K562 (cell line): ENCODE results near the gene KIF26A.

Source experiments
- FOXJ3 ChIP-seq: sonication (generic); formaldehyde crosslinking; IDR thresholded peaks from 2 replicates; pipeline ENCODE4 v1.4.0; 2020; ENCODE audit warnings: mild to moderate bottlenecking, missing genetic modification reagents
- NR2C2 ChIP-seq, 2 experiments: fragments of 200-800 bp in 1 of 2; sonication (Bioruptor generic) in 1 of 2; sonication (generic) in 1 of 2; formaldehyde crosslinking in 1 of 2; IDR thresholded peaks; 2 replicates each; pipeline versions ENCODE4 v1.6.1 to v1.8.0; 2016 to 2022; ENCODE audit warnings: mild to moderate bottlenecking in 1 of 2, missing compliant biosample characterization in 1 of 2, missing genetic modification characterization in 1 of 2, missing genetic modification reagents in 1 of 2
- POLR2A ChIP-seq: fragments of 450-650 bp; conservative IDR thresholded peaks from 2 replicates; pipeline ENCODE4 v1.6.1; 2016
- SMC3 ChIP-seq: conservative IDR thresholded peaks from 2 replicates; pipeline ENCODE4 v1.6.1; 2011; ENCODE audit warnings: low read depth, low read length, improper control_type of control experiment; ENCODE audit not compliant: insufficient read depth
- SRSF3 ChIP-seq: fragments of 200-400 bp; formaldehyde crosslinking; IDR thresholded peaks from 2 replicates; pipeline ENCODE4 v1.6.1; 2016; ENCODE audit warnings: mild to moderate bottlenecking, low read length, moderate library complexity; ENCODE audit not compliant: insufficient read depth
- TF ChIP-seq, protein P1 (sequence below), 3 experiments: IDR thresholded peaks in 2 of 3; conservative IDR thresholded peaks in 1 of 3; 2 replicates each; pipeline ENCODE4 v1.5.1; 2011 to 2012; ENCODE audit warnings: low read length in 3 of 3, mild to moderate bottlenecking in 3 of 3, control low read depth in 2 of 3, improper control_type of control experiment in 1 of 3, inconsistent platforms in 1 of 3, low read depth in 1 of 3, mixed read lengths in 1 of 3, moderate library complexity in 1 of 3; ENCODE audit not compliant: insufficient read depth in 2 of 3
- TF ChIP-seq, protein P2 (sequence below): fragments of 250-450 bp; sonication (Bioruptor Pico); IDR thresholded peaks from 2 replicates; pipeline ENCODE4 v1.8.0; 2021; ENCODE audit warnings: borderline replicate concordance, mild to moderate bottlenecking, moderate library complexity; ENCODE audit not compliant: poor library complexity, severe bottlenecking

DNA sequence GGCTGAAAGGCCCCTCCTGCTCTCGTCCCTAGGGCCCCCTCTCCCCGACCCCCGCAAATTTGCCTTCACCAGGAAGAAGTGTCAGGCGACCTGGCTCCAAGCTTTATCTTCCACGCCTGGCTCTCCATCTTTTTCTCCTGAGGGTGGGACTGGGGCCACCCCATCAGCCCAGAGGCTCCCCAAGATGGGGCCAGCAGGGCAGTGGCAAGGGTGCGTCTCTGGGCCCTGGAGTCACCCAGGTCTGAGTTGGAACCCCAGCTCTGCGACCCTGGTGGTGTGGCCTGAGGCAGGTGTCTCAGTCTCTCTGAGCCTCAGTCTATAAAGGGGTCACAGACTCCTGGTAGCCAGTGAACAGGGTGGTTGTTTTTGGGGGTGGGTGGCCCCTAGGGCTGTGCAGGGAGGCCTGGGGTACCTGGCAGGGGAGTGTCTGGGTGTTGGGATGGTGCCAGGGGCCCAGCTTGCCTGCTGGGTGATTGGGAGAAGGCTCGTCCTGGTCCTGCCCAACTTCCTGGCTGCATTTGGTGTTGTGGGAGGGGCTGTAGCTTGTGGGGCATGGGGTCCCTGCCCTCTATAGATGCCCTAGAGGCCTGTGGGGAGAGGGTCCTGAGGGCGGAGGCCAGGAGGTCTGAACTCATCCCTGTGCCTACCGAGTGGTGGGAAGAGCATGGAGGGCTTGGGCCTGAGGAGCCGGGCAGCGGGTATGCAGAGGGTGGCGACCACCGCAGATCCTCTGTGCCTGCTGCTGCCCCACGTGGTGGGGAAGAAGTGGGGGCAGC is 7.6 kb downstream of the KIF26A start:
- TF ChIP-seq, protein P1, sequence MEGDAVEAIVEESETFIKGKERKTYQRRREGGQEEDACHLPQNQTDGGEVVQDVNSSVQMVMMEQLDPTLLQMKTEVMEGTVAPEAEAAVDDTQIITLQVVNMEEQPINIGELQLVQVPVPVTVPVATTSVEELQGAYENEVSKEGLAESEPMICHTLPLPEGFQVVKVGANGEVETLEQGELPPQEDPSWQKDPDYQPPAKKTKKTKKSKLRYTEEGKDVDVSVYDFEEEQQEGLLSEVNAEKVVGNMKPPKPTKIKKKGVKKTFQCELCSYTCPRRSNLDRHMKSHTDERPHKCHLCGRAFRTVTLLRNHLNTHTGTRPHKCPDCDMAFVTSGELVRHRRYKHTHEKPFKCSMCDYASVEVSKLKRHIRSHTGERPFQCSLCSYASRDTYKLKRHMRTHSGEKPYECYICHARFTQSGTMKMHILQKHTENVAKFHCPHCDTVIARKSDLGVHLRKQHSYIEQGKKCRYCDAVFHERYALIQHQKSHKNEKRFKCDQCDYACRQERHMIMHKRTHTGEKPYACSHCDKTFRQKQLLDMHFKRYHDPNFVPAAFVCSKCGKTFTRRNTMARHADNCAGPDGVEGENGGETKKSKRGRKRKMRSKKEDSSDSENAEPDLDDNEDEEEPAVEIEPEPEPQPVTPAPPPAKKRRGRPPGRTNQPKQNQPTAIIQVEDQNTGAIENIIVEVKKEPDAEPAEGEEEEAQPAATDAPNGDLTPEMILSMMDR (IDR thresholded peaks at IDR 0.05 in 2 of 3, conservative IDR thresholded peaks at IDR 0.05 in 1 of 3; ENCODE audit: insufficient read depth in 2 of 3, low read depth in 1 of 3, low read length in 3 of 3): no peak
- TF ChIP-seq NR2C2 (CRISPR knock-in tag; IDR thresholded peaks at IDR 0.05) (no peak), NR2C2 (tag; IDR thresholded peaks at IDR 0.05) (no peak), SMC3 (no peak), POLR2A (no peak), SRSF3 (no peak), FOXJ3 (CRISPR knock-in tag) (no peak)
- TF ChIP-seq, protein P2, sequence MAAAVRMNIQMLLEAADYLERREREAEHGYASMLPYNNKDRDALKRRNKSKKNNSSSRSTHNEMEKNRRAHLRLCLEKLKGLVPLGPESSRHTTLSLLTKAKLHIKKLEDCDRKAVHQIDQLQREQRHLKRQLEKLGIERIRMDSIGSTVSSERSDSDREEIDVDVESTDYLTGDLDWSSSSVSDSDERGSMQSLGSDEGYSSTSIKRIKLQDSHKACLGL (CRISPR knock-in tag): no peak
